Right renal pelvis (tissue), 4 donors: ENCODE data around the gene GRID1. TPM values are rescaled to one million over a fixed set of nuclear protein-coding genes. Genes with fewer than 3 reads are reported as not detected.
"Not testable (repeated sequence)": the region's sequence is repeated elsewhere in the genome, so short reads cannot be mapped to it uniquely, and the experiment has no call there.

ENCODE experiments used
- DNase-seq, 4 donors: peaks; one replicate each; pipeline ENCODE4 v3.0.0-alpha.2; 2013; ENCODE audit warnings: low read depth in 4 of 4, low spot score in 3 of 4, missing footprints in 1 of 4
- polyA plus RNA-seq, 4 donors: library from polyadenylated mRNA; unstranded; fragments of 120-200 nt; gene quantifications; one replicate each; pipeline ENCODE4 v1.2.1, GENCODE V29; 2013; ENCODE audit not compliant: insufficient read length in 4 of 4

GRID1 gene
- polyA plus RNA-seq, 4 donors: 1.5 to 2.3 (median 2.1) TPM

- DNase-seq: no peak
Measured at GRCh38 chr10:86034710-86035109, 331.9 kb downstream of the GRID1 start.

- no peak for DNase-seq
Measured at GRCh38 chr10:86033581-86033980, 333.0 kb downstream of the GRID1 start.

GRCh38 chr10:86032087-86032486 is 334.5 kb downstream of the GRID1 start:
- DNase-seq: not testable (repeated sequence)

GRCh38 chr10:86030312-86030711 is 336.3 kb downstream of the GRID1 start:
- no peak for DNase-seq

GRCh38 chr10:86027346-86027745 is 339.2 kb downstream of the GRID1 start:
- DNase-seq: no peak

GRCh38 chr10:86025509-86025908 is 341.1 kb downstream of the GRID1 start:
- no peak for DNase-seq

GRCh38 chr10:86024281-86025041 is 342.1 kb downstream of the GRID1 start:
- DNase-seq: no peak

- no peak for DNase-seq
Measured at GRCh38 chr10:86023931-86024280, 342.7 kb downstream of the GRID1 start.

- DNase-seq: no peak
Measured at GRCh38 chr10:86023336-86023735, 343.3 kb downstream of the GRID1 start.

- DNase-seq: no peak
Measured at GRCh38 chr10:86022906-86023305, 343.7 kb downstream of the GRID1 start.

GRCh38 chr10:86020134-86020533 is 346.5 kb downstream of the GRID1 start:
- no peak for DNase-seq

GRCh38 chr10:86019141-86019540 is 347.5 kb downstream of the GRID1 start:
- DNase-seq: no peak

GRCh38 chr10:86018735-86019058 is 347.9 kb downstream of the GRID1 start:
- DNase-seq: no peak

- DNase-seq: no peak
Measured at GRCh38 chr10:86017841-86018734, 348.5 kb downstream of the GRID1 start.

- no peak for DNase-seq
Measured at GRCh38 chr10:86013568-86013967, 353.0 kb downstream of the GRID1 start.

- DNase-seq: no peak
Measured at GRCh38 chr10:86007171-86007570, 359.4 kb downstream of the GRID1 start.

- DNase-seq: no peak
Measured at GRCh38 chr10:86004337-86004736, 362.3 kb downstream of the GRID1 start.

GRCh38 chr10:86003201-86003621 is 363.4 kb downstream of the GRID1 start:
- DNase-seq: no peak

- DNase-seq: no peak
Measured at GRCh38 chr10:86001521-86001920, 365.1 kb downstream of the GRID1 start.

- no peak for DNase-seq
Measured at GRCh38 chr10:85997544-85997943, 369.1 kb downstream of the GRID1 start.

GRCh38 chr10:85995791-85996190 is 370.8 kb downstream of the GRID1 start:
- DNase-seq: no peak
